H1 (cell line): ENCODE results near the gene LIN54. TPM values are rescaled to one million over a fixed set of nuclear protein-coding genes. Genes with fewer than 3 reads are reported as not detected.

Experiments
- BACH1 ChIP-seq: IDR thresholded peaks from 2 replicates; pipeline ENCODE4 v1.6.1; 2012; ENCODE audit warnings: low read length, improper control_type of control experiment
- BCL11A ChIP-seq, 2 experiments: IDR thresholded peaks; one replicate each; pipeline ENCODE4 v1.6.1; 2011; ENCODE audit warnings: low read depth in 2 of 2, low read length in 2 of 2, mild to moderate bottlenecking in 2 of 2
- CHD2 ChIP-seq: IDR thresholded peaks from 2 replicates; pipeline ENCODE4 v1.6.1; 2012; ENCODE audit warnings: low read length, improper control_type of control experiment
- EGR1 ChIP-seq: IDR thresholded peaks from 2 replicates; pipeline ENCODE4 v1.6.1; 2011; ENCODE audit warnings: low read depth, low read length, borderline replicate concordance
- MAX ChIP-seq: IDR thresholded peaks from 2 replicates; pipeline ENCODE4 v1.6.1; 2012; ENCODE audit warnings: inconsistent platforms
- NANOG ChIP-seq: IDR thresholded peaks from 2 replicates; pipeline ENCODE4 v1.6.1; 2011; ENCODE audit warnings: low read length, low read depth, mild to moderate bottlenecking, inconsistent platforms; ENCODE audit not compliant: insufficient read depth, poor library complexity, severe bottlenecking
- RFX5 ChIP-seq: IDR thresholded peaks from 2 replicates; pipeline ENCODE4 v1.6.1; 2011; ENCODE audit warnings: low read depth, low read length, improper control_type of control experiment, borderline replicate concordance
- SIX5 ChIP-seq: IDR thresholded peaks from 2 replicates; pipeline ENCODE4 v1.6.1; 2011; ENCODE audit warnings: mild to moderate bottlenecking, low read depth, low read length
- TBP ChIP-seq: IDR thresholded peaks from 2 replicates; pipeline ENCODE4 v1.6.1; 2011; ENCODE audit warnings: low read depth, low read length, improper control_type of control experiment
- polyA plus RNA-seq, 7 experiments: library from polyadenylated mRNA; depleted of rRNA in 3 of 7; stranded (reverse) in 5 of 7; unstranded in 2 of 7; fragments of >200 nt in 5 of 7; fragments of 200-250 nt in 2 of 7; gene quantifications; 1 replicate in 5 of 7; 2 replicates in 1 of 7; 4 replicates in 1 of 7; pipeline versions ENCODE4 v1.2.1 to v1.2.3, GENCODE V29; 2011 to 2013; ENCODE audit warnings: missing spikeins in 2 of 7, mixed read lengths in 2 of 7
- total RNA-seq: library from RNA; stranded (reverse); fragmentation: NEBNext Ultra II Directional; extraction: Animal tissue kit (Norgen Biotek cat#: 25700); gene quantifications from 2 replicates; pipeline ENCODE4 v1.2.1, GENCODE V29; 2021

LIN54 gene
- total and polyA plus RNA-seq, 2 of the 8 experiments (the other 6 are each of a cell fraction or from before 2014, with no cell fraction given), result 5.7 to 11.1 TPM

DNA sequence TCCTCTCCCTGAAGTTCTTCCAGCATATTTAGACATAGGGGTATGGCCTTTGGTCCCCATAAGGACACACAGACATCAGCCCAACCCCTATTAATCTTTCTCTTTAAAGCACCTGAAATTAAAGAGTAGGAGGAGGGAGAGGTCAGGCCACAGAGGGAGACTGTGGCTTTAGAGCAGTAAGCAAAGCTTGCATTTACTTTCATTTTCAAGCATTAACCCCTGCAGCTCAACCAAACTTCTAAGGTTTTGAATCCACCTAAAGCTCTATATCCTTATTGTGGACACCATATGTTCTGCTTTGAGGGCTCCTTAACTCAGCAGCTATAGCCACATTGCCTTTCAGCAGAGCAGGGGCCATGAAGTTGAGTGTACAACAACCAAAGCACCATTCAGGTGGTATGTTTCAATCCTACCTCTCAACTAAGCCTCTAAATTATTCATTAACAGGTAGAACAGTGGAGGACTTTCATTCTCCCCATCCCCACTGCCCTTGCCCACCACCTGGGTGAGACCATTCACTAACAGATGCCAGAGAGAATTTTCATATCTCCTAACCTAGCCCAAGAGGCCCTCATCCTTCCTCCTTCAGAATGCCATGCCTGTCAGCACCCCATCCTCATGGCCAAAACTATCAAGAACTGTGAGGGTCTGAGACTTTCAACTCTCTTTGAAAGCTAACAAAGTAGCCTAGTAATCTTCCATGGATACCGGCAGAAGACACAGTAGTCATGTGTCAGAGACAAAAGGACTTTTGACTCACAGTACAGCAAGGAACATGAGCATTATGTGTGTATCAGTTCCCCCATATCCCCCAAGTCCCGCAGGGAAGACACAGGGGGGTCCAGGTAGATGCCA lies 20.8 kb downstream of the LIN54 start (continued):
- no peak for TF ChIP-seq MAX
- TF ChIP-seq BCL11A (IDR thresholded peaks at IDR 0.05; ENCODE audit: low read depth in 2 of 2, low read length in 2 of 2), result no peak
- no peak for TF ChIP-seq CHD2
- no peak for TF ChIP-seq EGR1
- no peak for TF ChIP-seq RFX5
- no peak for TF ChIP-seq TBP
- TF ChIP-seq SIX5, result no peak
- TF ChIP-seq NANOG, result no peak
- no peak for TF ChIP-seq BACH1
- TF ChIP-seq, all 59 proteins: peak for 0
